Psoas muscle (tissue), 8 donors: ENCODE data around the gene FZD4. TPM values are rescaled to one million over a fixed set of nuclear protein-coding genes. Genes with fewer than 3 reads are reported as not detected.
"Not testable (repeated sequence)": the region's sequence is repeated elsewhere in the genome, so short reads cannot be mapped to it uniquely, and the experiment has no call there.

Experiments
- ATAC-seq, 4 donors: fragments of 200-7000 bp; cut with Tn5 transposase; one replicate each; pipeline ENCODE4 v1.9.1; 2020; ENCODE audit warnings: moderate library complexity in 3 of 4, mild to moderate bottlenecking in 2 of 4
- DNase-seq, 2 donors: peaks; one replicate each; pipeline ENCODE4 v3.0.0-alpha.2; 2020
- H3K27ac ChIP-seq: fragments of 200-600 bp; one replicate; pipeline ENCODE4 v1.8.0; 2022
- H3K27me3 ChIP-seq, 3 donors: fragments of 200-600 bp in 1 of 3; one replicate each; pipeline versions ENCODE4 v1.6.1 to v1.8.0; 2013 to 2022; ENCODE audit warnings: low read length in 2 of 3, mild to moderate bottlenecking in 2 of 3, moderate library complexity in 1 of 3; ENCODE audit not compliant: insufficient read depth in 3 of 3
- H3K36me3 ChIP-seq, 2 donors: fragments of 200-600 bp in 1 of 2; one replicate each; pipeline versions ENCODE4 v1.6.1 to v1.8.0; 2013 to 2022; ENCODE audit warnings: low read depth in 1 of 2, mild to moderate bottlenecking in 1 of 2, moderate library complexity in 1 of 2; ENCODE audit not compliant: insufficient read depth in 1 of 2
- H3K4me1 ChIP-seq: fragments of 200-600 bp; one replicate; pipeline ENCODE4 v1.8.0; 2022
- H3K4me3 ChIP-seq: fragments of 200-600 bp; one replicate; pipeline ENCODE4 v1.8.0; 2022; ENCODE audit warnings: mild to moderate bottlenecking
- H3K9me3 ChIP-seq: fragments of 200-600 bp; one replicate; pipeline ENCODE4 v1.8.0; 2022
- CTCF ChIP-seq: fragments of 200-600 bp; IDR thresholded peaks from one replicate; pipeline ENCODE4 v1.8.0; 2022; ENCODE audit warnings: antibody characterized with exemption
- WGBS, 3 donors: extraction: QIAGEN DNeasy Blood & Tissue Kit; methylation state at CpG; one replicate each; pipeline versions ENCODE4 v1.1.6 to v1.1.7; 2013; 5-methylcytosine and 5-hydroxymethylcytosine counted together
- intact Hi-C, 2 donors: fragments of 100-400 bp; cut with DNase I; formaldehyde crosslinking; loops; one replicate each; pipeline versions ENCODE4 v1.11.0 to v1.14.2; 2022
- polyA plus RNA-seq, 3 donors: library from polyadenylated mRNA; stranded (reverse); fragments of 200-250 nt; gene quantifications; one replicate each; pipeline ENCODE4 v1.2.3, GENCODE V29; 2013
- total RNA-seq, 4 donors: library from RNA; stranded (reverse); fragmentation: NEBNext Ultra II Directional in 2 of 4; extraction: Animal tissue kit (Norgen Biotek cat#: 25700) in 2 of 4; gene quantifications; one replicate each; pipeline versions ENCODE4 v1.2.1 to v1.2.4, GENCODE V29; 2021 to 2023
- donor health status: healthy with polysubstance abuse.
- donor health status: DM: no; HTN: no; CAD: no; lungs with moderate emphysema.
- donor health status: Bipolar disorder and iron deficiency.
- donor health status: healthy.
- donor health status: DM: yes; HTN: yes; CAD: no.
- donor health status: DM: no; HTN: no; CAD: no.
- donor health status: DM: no; HTN: no; CAD: no.
- donor health status: DM: yes; HTN: yes; CAD: no.

The FZD4 gene
- total and polyA plus RNA-seq, 7 donors, result 12.3 to 158 (median 27.5) TPM

- ATAC-seq (no peak), DNase-seq (no peak)
- 96 to 100% (median 100%) methylated on average over 1 of the region's 1 CpG for WGBS, 3 donors
- Histone ChIP-seq H3K27ac (no peak overlapping the region), H3K9me3 (no peaks in the 10 kb centered on the region), H3K36me3 (no peaks in the 10 kb centered on the region), H3K4me3 (no peak overlapping the region), H3K4me1 (no peaks in the 10 kb centered on the region), H3K27me3 (no peaks in the 10 kb centered on the region)
- intact Hi-C loops, result no loop called here
- TF ChIP-seq CTCF, result no peak
Observed at GRCh38 chr11:86999388-86999787, 44.2 kb upstream of the FZD4 start.

- intact Hi-C loops, result no loop called here
- no peak for ATAC-seq
- WGBS, 3 donors, result 100% methylated on average over 1 of the region's 1 CpG
Observed at GRCh38 chr11:86996953-86997570, 41.9 kb upstream of the FZD4 start.

DNA sequence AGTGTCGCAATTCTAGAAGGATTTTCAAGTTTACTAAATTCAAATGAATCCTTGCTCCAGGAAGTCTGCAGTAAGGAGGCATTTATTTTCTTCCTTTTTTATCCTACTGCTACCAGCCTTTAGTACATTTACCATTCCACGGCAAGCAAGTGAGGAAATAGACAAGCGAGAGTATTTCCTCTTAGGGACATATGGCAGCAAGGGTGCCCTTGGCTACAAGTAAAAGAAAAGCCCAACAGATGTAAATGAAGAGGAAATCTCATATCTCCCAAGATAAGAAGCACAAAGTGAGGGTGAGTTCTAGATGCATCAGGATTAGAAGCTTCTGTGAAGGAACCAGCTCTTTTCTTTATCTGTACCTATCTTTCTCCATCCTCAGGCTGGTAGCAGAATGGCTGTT lies 37.8 kb upstream of the FZD4 start:
- DNase-seq (no peak), ATAC-seq (no peak)
- Histone ChIP-seq H3K27me3 (no peaks in the 10 kb centered on the region), H3K27ac (no peak overlapping the region), H3K4me3 (no peak overlapping the region), H3K4me1 (no peaks in the 10 kb centered on the region), H3K9me3 (no peaks in the 10 kb centered on the region), H3K36me3 (no peaks in the 10 kb centered on the region)
- intact Hi-C loops, result no loop called here
- WGBS, 3 donors, result 81 to 93% (median 84%) methylated on average over 3 of the region's 3 CpGs
- TF ChIP-seq CTCF, result no peak

More at GRCh38 chr11:86996953-86997570, 41.9 kb upstream of the FZD4 start:
- Histone ChIP-seq H3K36me3 (no peaks in the 10 kb centered on the region), H3K27me3 (no peaks in the 10 kb centered on the region), H3K9me3 (no peaks in the 10 kb centered on the region), H3K27ac (no peak overlapping the region), H3K4me3 (no peak overlapping the region), H3K4me1 (no peaks in the 10 kb centered on the region)
- DNase-seq, result no peak
- TF ChIP-seq CTCF, result no peak

DNA sequence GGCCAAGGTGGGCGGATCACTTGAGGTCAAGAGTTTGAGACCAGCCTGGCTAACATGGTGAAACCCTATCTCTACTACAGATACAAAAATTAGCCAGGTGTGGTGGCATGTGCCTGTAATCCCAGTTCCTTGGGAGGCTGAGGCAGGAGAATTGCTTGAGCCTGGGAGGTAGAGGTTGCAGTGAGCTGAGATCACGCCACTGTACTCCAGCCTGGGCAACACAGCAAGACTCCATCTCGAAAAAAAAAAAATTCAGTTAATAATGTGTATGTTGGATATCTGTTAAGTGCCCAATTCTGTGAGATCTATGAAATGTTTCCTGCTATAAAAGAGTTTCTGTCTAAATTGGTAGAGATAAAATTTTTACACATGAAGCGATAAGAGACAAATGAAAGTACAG lies 37.1 kb upstream of the FZD4 start:
- H3K4me1 ChIP-seq, H3K27ac ChIP-seq, H3K9me3 ChIP-seq, ATAC-seq, H3K27me3 ChIP-seq, DNase-seq, intact Hi-C loops, H3K4me3 ChIP-seq, H3K36me3 ChIP-seq: not testable (repeated sequence)
- 96 to 99% (median 98%) methylated on average over 4 of the region's 4 CpGs for WGBS, 3 donors

- no peak for DNase-seq
- no peaks in the 10 kb centered on the region for H3K27me3 ChIP-seq
- no peak for TF ChIP-seq CTCF
- WGBS, 3 donors, result 93 to 99% (median 95%) methylated on average over 5 of the region's 5 CpGs
- no peak overlapping the region for H3K27ac ChIP-seq
- intact Hi-C loops, result no loop called here
- H3K9me3 ChIP-seq, result no peaks in the 10 kb centered on the region
- no peaks in the 10 kb centered on the region for H3K36me3 ChIP-seq
- ATAC-seq, result no peak
- H3K4me3 ChIP-seq, result no peak overlapping the region
- H3K4me1 ChIP-seq, result no peaks in the 10 kb centered on the region
Observed at GRCh38 chr11:86991341-86991740, 36.1 kb upstream of the FZD4 start.
